CD4-positive, alpha-beta memory T cell (primary cell): ENCODE measurements around the gene HSPA1A. TPM values are rescaled to one million over a fixed set of nuclear protein-coding genes. Genes with fewer than 3 reads are reported as not detected.
"Not testable (repeated sequence)": the region's sequence is repeated elsewhere in the genome, so short reads cannot be mapped to it uniquely, and the experiment has no call there.

Experiments used
- CTCF ChIA-PET: fragments of 350-600 bp; sonication (Branson Sonifier 250); formaldehyde crosslinking; loops from one replicate; lab custom pipeline; 2021; ENCODE audit warnings: inconsistent platforms; ENCODE audit not compliant: partially characterized antibody; lab: Charles Lee
- POLR2A ChIA-PET: fragments of 350-600 bp; sonication (Branson Sonifier 250); formaldehyde crosslinking; loops from one replicate; lab custom pipeline; 2021; ENCODE audit not compliant: partially characterized antibody; lab: Charles Lee
- DNase-seq, 5 donors: peaks; one replicate each; pipeline versions ENCODE4 v3.0.0 to v3.0.0-alpha.2; 2020 to 2022; ENCODE audit warnings: mixed read lengths in 1 of 5
- H3K27ac ChIP-seq: one replicate; pipeline ENCODE4 v1.7.0; 2013; ENCODE audit warnings: low read depth, low read length
- H3K27me3 ChIP-seq: 2 replicates; pipeline ENCODE4 v1.7.0; 2013; ENCODE audit warnings: mild to moderate bottlenecking, low read length, moderate library complexity; ENCODE audit not compliant: insufficient read depth
- H3K36me3 ChIP-seq: 2 replicates; pipeline ENCODE4 v1.7.0; 2013; ENCODE audit warnings: mild to moderate bottlenecking, low read length, moderate library complexity; ENCODE audit not compliant: insufficient read depth
- H3K4me1 ChIP-seq: 2 replicates; pipeline ENCODE4 v1.7.0; 2013; ENCODE audit warnings: mild to moderate bottlenecking, low read length, moderate library complexity; ENCODE audit not compliant: insufficient read depth
- H3K4me3 ChIP-seq, 2 donors: one replicate each; pipeline ENCODE4 v1.7.0; 2013; ENCODE audit warnings: low read length in 2 of 2, mild to moderate bottlenecking in 1 of 2
- H3K9me3 ChIP-seq, 2 donors: one replicate each; pipeline ENCODE4 v1.7.0; 2013; ENCODE audit warnings: low read length in 2 of 2, control low read depth in 1 of 2; ENCODE audit not compliant: control insufficient read depth in 1 of 2
- H3K27ac Mint-ChIP-seq, 7 donors: one replicate each; pipeline ENCODE4 v1.8.0; 2020 to 2021; ENCODE audit warnings: mixed read lengths in 7 of 7, mild to moderate bottlenecking in 6 of 7, inconsistent platforms in 3 of 7, moderate library complexity in 3 of 7
- H3K27me3 Mint-ChIP-seq, 2 donors: one replicate each; pipeline ENCODE4 v1.8.0; 2020 to 2021; ENCODE audit warnings: mixed read lengths in 2 of 2
- H3K36me3 Mint-ChIP-seq, 2 donors: one replicate each; pipeline ENCODE4 v1.8.0; 2020 to 2021; ENCODE audit warnings: mixed read lengths in 2 of 2, inconsistent platforms in 1 of 2, mild to moderate bottlenecking in 1 of 2
- H3K4me1 Mint-ChIP-seq, 4 donors: one replicate each; pipeline ENCODE4 v1.8.0; 2020 to 2021; ENCODE audit warnings: mixed read lengths in 4 of 4, mild to moderate bottlenecking in 1 of 4
- H3K4me3 Mint-ChIP-seq, 8 donors: one replicate each; pipeline ENCODE4 v1.8.0; 2020 to 2021; ENCODE audit warnings: mixed read lengths in 8 of 8, mild to moderate bottlenecking in 7 of 8, moderate library complexity in 6 of 8, inconsistent platforms in 3 of 8
- H3K9me3 Mint-ChIP-seq, 8 donors: one replicate each; pipeline ENCODE4 v1.8.0; 2020 to 2021; ENCODE audit warnings: mixed read lengths in 8 of 8, mild to moderate bottlenecking in 5 of 8, inconsistent platforms in 3 of 8, moderate library complexity in 1 of 8
- intact Hi-C: fragments of 100-400 bp; cut with micrococcal nuclease; formaldehyde crosslinking; loops from one replicate; pipeline ENCODE4 v1.15.1; 2023
- polyA plus RNA-seq, 2 donors: library from polyadenylated mRNA; unstranded; fragments of 300-500 nt; fragmentation: Illumina TruSeq; gene quantifications; one replicate each; pipeline ENCODE4 v1.2.3, GENCODE V29; 2021
- total RNA-seq, 2 experiments: library from RNA; stranded (reverse); gene quantifications; one replicate each; pipeline ENCODE4 v1.2.3, GENCODE V29; 2021

The HSPA1A gene
- total and polyA plus RNA-seq, 4 experiments from 2014 or later, result 14.6 to 71.9 (median 70.7) TPM

DNA sequence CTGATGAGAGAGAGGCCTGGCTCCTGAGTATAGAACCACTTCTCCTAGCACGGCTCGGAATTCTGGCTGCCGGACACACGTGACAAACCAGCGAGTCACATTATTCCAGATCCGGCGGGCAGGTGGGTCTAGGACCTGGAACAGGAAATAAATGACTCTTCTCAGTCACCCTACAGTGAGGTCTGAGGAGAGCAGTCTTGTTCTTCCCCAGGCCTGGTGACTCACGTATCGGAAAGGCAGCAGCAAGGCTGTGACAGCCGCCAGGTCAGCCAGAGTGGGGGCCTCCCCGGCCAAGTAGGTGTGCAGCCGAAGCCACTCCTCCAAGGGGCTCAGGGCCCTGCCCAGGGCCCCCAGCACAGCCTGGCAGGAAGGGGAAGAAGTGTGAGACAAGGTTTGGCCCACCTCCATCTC lies 22.6 kb upstream of the HSPA1A start:
- Histone ChIP-seq H3K27me3 (no peaks in the 10 kb centered on the region), H3K4me1 (peaks cover 45% of the 10 kb centered on the region), H3K4me3 (no peak overlapping the region), H3K27ac (no peak overlapping the region), H3K9me3 (no peaks in the 10 kb centered on the region), H3K36me3 (peaks cover 6% of the 10 kb centered on the region)
- no peaks in the 10 kb centered on the region for H3K9me3 Mint-ChIP-seq
- POLR2A ChIA-PET, result no interaction called here
- CTCF ChIA-PET, result interaction anchor here (1.9 to 3.4 kb wide), 2 partner anchors 14 to 23 kb away, joined by 5 to 11 read pairs; partner anchors contain the start of gene LSM2
- no peak for DNase-seq
- intact Hi-C loops, result no loop called here
- H3K27me3 Mint-ChIP-seq, result no peaks in the 10 kb centered on the region
- H3K4me3 Mint-ChIP-seq, result no peak overlapping the region
- peaks cover 25 to 60% (median 36%) of the 10 kb centered on the region in 4 donors for H3K4me1 Mint-ChIP-seq
- peaks cover 14 to 30% of the 10 kb centered on the region in 2 donors for H3K36me3 Mint-ChIP-seq
- peak overlapping the region in 5 of 7 donors; percentile 36 to 68 (median 63) for H3K27ac Mint-ChIP-seq

DNA sequence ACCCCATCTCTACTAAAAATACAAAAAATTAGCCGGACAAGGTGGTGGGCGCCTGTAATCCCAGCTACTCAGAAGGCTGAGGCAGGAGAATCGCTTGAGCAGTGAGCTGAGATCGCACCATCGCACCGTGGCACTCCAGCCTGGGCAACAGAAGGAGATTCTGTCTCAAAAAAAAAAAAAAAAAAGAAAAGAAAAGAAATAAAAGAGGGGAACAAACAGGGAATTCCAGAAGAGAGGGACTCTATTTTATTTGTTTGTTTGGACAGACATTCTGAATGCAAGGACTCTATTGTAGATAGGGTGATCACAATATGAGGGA lies 21.5 kb upstream of the HSPA1A start:
- DNase-seq, H3K27me3 ChIP-seq, H3K36me3 ChIP-seq, H3K9me3 Mint-ChIP-seq, CTCF ChIA-PET, H3K9me3 ChIP-seq, H3K27me3 Mint-ChIP-seq, H3K4me3 ChIP-seq: not testable (repeated sequence)
- peak overlapping the region; percentile 62 to 87 (median 82) for H3K4me3 Mint-ChIP-seq
- peak overlapping the region; percentile 58 to 97 (median 85) for H3K27ac Mint-ChIP-seq
- POLR2A ChIA-PET, result interaction anchor here (1.9 to 2.8 kb wide), 2 partner anchors 25 to 142 kb away, joined by 7 to 29 read pairs; partner anchors contain the start of gene BAG6
- H3K4me1 Mint-ChIP-seq, result peaks cover 26 to 70% (median 41%) of the 10 kb centered on the region in 4 donors
- peaks cover 14 to 30% of the 10 kb centered on the region in 2 donors for H3K36me3 Mint-ChIP-seq
- Histone ChIP-seq H3K27ac (peak overlapping the region; percentile 95), H3K4me1 (peaks cover 55% of the 10 kb centered on the region)
- intact Hi-C loops, result loop anchor here (2.0 kb wide), 2 partner anchors 17 to 21 kb away; partner anchors contain the start of genes HSPA1A, HSPA1L and VWA7

DNA sequence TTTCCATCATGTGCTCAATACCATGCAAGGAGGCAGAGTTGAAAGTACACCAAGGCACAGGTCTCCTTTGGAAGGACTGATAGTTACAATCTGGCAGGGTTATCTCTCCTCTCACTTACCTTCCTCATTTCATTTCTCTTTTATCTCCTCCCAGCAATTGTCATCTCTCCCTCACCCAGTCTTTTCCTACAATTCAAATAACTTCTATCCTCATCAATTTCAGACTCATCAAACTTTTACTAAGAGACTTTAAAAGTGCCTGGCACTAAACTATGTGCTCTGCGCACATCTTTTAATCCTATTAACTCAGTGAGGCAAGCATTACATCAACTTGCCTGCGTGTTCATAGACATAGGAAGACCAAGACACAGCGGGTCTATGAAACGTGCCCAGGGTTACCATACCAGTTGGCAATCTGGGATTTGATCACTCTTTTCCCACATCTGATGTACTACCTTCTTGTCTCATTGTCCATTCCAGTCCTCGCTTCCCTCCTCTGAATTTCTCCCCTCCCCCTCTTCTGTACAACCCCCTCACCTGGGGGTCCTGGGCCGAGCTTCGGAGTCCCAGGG lies 21.0 kb upstream of the HSPA1A start:
- H3K27me3 Mint-ChIP-seq, result no peaks in the 10 kb centered on the region
- peaks cover 26 to 70% (median 40%) of the 10 kb centered on the region in 4 donors for H3K4me1 Mint-ChIP-seq
- no peaks in the 10 kb centered on the region for H3K9me3 Mint-ChIP-seq
- Histone ChIP-seq H3K9me3 (no peaks in the 10 kb centered on the region), H3K4me3 (peak overlapping the region; percentile 72 to 96), H3K36me3 (peaks cover 6% of the 10 kb centered on the region), H3K4me1 (peaks cover 55% of the 10 kb centered on the region), H3K27ac (peak overlapping the region; percentile 95), H3K27me3 (no peaks in the 10 kb centered on the region)
- ChIA-PET POLR2A (interaction anchor here (0.8 to 6.5 kb wide), 16 partner anchors 10 to 177 kb away, joined by 3 to 93 read pairs (median 12); partner anchors contain the start of genes ABHD16A, BAG6, CLIC1 and DXO), CTCF (interaction anchor here (2.0 to 2.3 kb wide), 2 partner anchors 12 to 65 kb away, joined by 12 to 20 read pairs; partner anchors contain the start of genes DDAH2 and LSM2)
- peaks cover 10 to 27% of the 10 kb centered on the region in 2 donors for H3K36me3 Mint-ChIP-seq
- peak overlapping the region; percentile 57 to 87 (median 82) for H3K4me3 Mint-ChIP-seq
- intact Hi-C loops, result loop anchor here (2.0 kb wide), 2 partner anchors 18 to 20 kb away; partner anchors contain the start of genes HSPA1A, HSPA1L and VWA7
- DNase-seq, result peak in 2 of 5 donors; percentile 12 to 32
- peak overlapping the region; percentile 58 to 97 (median 85) for H3K27ac Mint-ChIP-seq

DNA sequence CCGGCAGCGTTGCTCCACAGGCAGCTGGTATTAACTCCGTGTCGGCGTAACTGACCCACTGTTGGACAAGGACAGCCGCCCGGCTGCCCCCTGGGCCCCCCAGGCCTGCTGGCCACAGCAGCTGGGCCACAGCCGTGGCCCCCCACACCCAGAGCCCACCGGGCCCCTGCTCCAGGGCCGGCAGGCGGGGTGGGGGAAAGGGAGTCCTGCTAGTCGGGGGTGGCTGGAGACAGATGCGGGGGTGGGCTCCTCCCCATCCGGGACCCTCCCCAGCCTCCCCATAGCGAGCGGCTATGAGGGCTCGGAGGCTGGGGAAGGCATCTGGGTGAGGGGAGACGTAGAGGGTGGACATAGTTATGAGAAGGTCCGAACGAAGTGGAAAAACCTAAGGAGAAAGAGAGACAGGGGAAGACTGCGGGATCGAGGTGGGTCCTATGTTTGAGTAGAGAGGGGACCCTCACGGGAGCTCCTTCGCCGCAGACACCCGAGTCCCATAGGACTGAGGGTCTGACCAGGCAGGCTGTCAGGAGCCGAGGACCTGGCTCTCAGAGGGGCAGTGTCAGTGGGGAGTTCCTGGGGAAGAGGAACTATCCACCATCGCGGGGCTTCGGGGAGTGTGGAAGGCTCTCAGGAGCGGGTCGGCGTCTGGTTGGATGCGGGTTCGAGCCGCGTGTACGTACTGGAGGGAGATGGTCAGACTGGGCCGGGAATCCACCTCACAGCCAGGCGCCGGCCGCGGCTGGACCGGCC lies 20.3 kb upstream of the HSPA1A start:
- H3K27me3 Mint-ChIP-seq, result no peaks in the 10 kb centered on the region
- H3K27me3 ChIP-seq, result no peaks in the 10 kb centered on the region
- CTCF ChIA-PET, result interaction anchor here (1.0 to 2.6 kb wide), 8 partner anchors 11 to 114 kb away, joined by 3 to 20 read pairs (median 6); partner anchors contain the start of genes DDAH2, LSM2 and LY6G5C
- H3K27ac Mint-ChIP-seq, result peak overlapping the region; percentile 63 to 99 (median 98)
- H3K4me3 ChIP-seq, result peak overlapping the region; percentile 72 to 96
- peaks cover 55% of the 10 kb centered on the region for H3K4me1 ChIP-seq
- peak overlapping the region; percentile 95 for H3K27ac ChIP-seq
- POLR2A ChIA-PET, result interaction anchor here (0.8 to 6.5 kb wide), 23 partner anchors 11 to 213 kb away, joined by 3 to 93 read pairs (median 7); partner anchors contain the start of genes ABHD16A, BAG6, CLIC1 and DXO
- H3K9me3 ChIP-seq, result no peaks in the 10 kb centered on the region
- peak in 1 of 5 donors; percentile 15 for DNase-seq
- peak overlapping the region; percentile 94 to 99 (median 97) for H3K4me3 Mint-ChIP-seq
- H3K36me3 Mint-ChIP-seq, result peaks cover 8 to 24% of the 10 kb centered on the region in 2 donors
- no peaks in the 10 kb centered on the region for H3K9me3 Mint-ChIP-seq
- intact Hi-C loops, result loop anchor here (1.0 to 2.0 kb wide), 5 partner anchors 11 to 59 kb away; partner anchors contain the start of genes CLIC1, HSPA1A, HSPA1B and HSPA1L
- peaks cover 24 to 67% (median 40%) of the 10 kb centered on the region in 4 donors for H3K4me1 Mint-ChIP-seq
- peaks cover 6% of the 10 kb centered on the region for H3K36me3 ChIP-seq

DNA sequence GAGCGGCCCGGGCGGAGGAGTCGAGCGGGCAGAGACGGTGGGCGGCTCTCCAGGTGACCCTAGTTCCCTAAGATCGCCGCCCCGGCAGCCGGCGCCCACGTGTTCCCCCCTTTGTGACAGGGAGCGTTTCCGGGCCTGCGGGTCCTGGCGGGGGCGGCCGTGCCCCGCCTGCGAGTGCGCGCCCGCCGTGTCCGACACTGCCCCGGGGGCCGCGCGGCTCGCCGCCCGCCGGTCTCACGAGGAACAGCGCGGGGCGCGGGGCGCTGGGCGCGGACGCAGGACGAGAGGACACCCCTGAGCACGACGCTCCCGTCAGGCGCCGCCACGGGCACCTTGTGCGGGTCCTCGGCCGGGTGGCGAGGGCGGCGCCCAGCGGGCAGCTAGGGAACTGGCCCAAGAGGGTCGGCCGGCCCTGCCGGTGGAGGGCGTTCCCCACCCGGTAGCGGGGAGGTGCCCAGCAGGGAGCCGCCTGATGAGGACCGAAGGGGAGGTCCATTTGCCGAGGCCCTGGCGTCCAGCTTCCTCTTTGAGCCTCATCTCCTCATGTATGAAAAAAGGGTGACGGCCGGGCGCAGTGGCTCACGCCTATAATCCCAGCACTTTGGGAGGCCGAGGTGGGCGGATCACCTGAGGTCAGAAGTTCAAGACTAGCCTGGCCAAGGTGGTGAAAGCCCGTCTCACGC lies 19.6 kb upstream of the HSPA1A start, which contains the start of gene VARS1:
Gene VARS1, minus strand, starts transcription at position 137 of the 683 bp plus-strand sequence. CDS start 535 bp downstream, outside the sequence.
- H3K9me3 Mint-ChIP-seq, result no peaks in the 10 kb centered on the region
- H3K4me3 Mint-ChIP-seq, result peak within 1 kb of the TSS; percentile 94 to 99 (median 97)
- no peaks in the 10 kb centered on the region for H3K27me3 Mint-ChIP-seq
- peak; percentile 83 to 90 (median 84) for DNase-seq
- H3K36me3 ChIP-seq, result peaks cover 6% of the 10 kb centered on the region
- H3K36me3 Mint-ChIP-seq, result peaks cover 5 to 21% of the 10 kb centered on the region in 2 donors
- POLR2A ChIA-PET, result interaction anchor here (0.7 to 6.5 kb wide), 24 partner anchors 11 to 214 kb away, joined by 3 to 93 read pairs (median 6); partner anchors contain the start of genes ABHD16A, BAG6, C6orf47 and CLIC1
- intact Hi-C loops, result loop anchor here (1.0 to 2.0 kb wide), 5 partner anchors 11 to 59 kb away; partner anchors contain the start of genes CLIC1, HSPA1A, HSPA1B and HSPA1L
- peaks cover 22 to 64% (median 37%) of the 10 kb centered on the region in 4 donors for H3K4me1 Mint-ChIP-seq
- H3K4me1 ChIP-seq, result peaks cover 55% of the 10 kb centered on the region
- no peaks in the 10 kb centered on the region for H3K9me3 ChIP-seq
- CTCF ChIA-PET, result interaction anchor here (0.7 to 2.6 kb wide), 16 partner anchors 11 to 683 kb away, joined by 3 to 20 read pairs (median 4); partner anchors contain the start of genes DDAH2, HSPA1A, HSPA1L and LSM2
- H3K27me3 ChIP-seq, result no peaks in the 10 kb centered on the region
- H3K27ac Mint-ChIP-seq, result peak within 1 kb of the TSS; percentile 63 to 99 (median 98)
- H3K4me3 ChIP-seq, result peak within 1 kb of the TSS; percentile 72 to 96
- peak within 1 kb of the TSS; percentile 95 for H3K27ac ChIP-seq

DNA sequence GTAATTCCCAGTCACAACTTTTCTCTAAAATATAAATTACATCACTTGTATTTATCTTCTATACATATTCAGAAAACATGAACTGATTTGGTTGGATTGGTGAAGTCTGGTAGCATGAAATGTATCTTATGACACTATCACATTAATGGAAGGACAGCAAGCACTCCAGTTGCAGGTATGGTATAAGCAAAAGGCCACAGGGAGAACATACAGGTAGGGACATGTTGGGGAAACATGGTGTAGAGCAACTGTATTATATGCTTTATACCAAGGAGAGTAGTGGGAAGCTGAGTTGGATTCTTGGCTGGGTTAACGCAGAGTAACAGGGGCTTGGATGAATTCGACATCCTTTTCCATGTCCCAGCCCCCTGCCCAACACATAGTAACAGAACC lies 18.4 kb upstream of the HSPA1A start:
- Histone ChIP-seq H3K27me3 (no peaks in the 10 kb centered on the region), H3K4me3 (no peak overlapping the region), H3K4me1 (peaks cover 49% of the 10 kb centered on the region), H3K27ac (peak overlapping the region; percentile 55), H3K36me3 (peaks cover 6% of the 10 kb centered on the region), H3K9me3 (no peaks in the 10 kb centered on the region)
- Mint-ChIP-seq H3K27me3 (no peaks in the 10 kb centered on the region), H3K36me3 (peaks cover 0 to 21% of the 10 kb centered on the region in 2 donors), H3K4me3 (peak overlapping the region; percentile 45 to 82 (median 74)), H3K4me1 (peaks cover 21 to 54% (median 35%) of the 10 kb centered on the region in 4 donors), H3K27ac (peak overlapping the region; percentile 63 to 97 (median 92)), H3K9me3 (no peaks in the 10 kb centered on the region)
- POLR2A ChIA-PET, result interaction anchor here (0.7 to 6.5 kb wide), 15 partner anchors 9 to 70 kb away, joined by 3 to 93 read pairs (median 5); partner anchors contain the start of genes CLIC1, DDAH2, HSPA1A and HSPA1B
- DNase-seq, result no peak
- intact Hi-C loops, result no loop called here
- CTCF ChIA-PET, result interaction anchor here (0.6 to 3.1 kb wide), 10 partner anchors 10 to 72 kb away, joined by 3 to 20 read pairs (median 5); partner anchors contain the start of genes DDAH2, HSPA1A, HSPA1L and LSM2
